IMR-90 (cell line): Measurements from ENCODE around the gene NRG4. TPM values are rescaled to one million over a fixed set of nuclear protein-coding genes. Genes with fewer than 3 reads are reported as not detected.

Experiments
- ATAC-seq: fragments of 200-7000 bp; cut with Tn5 transposase; 2 replicates; pipeline ENCODE4 v1.9.1; 2020; ENCODE audit warnings: low read depth, mild to moderate bottlenecking, moderate library complexity
- BruUV-seq: library from RNA; stranded (reverse); fragments of 400-500 nt; replicated peaks from 2 replicates; lab custom pipeline; 2021; lab: Mats Ljungman, UMichigan
- CTCF ChIA-PET: fragments of 300-600 bp; formaldehyde crosslinking; extraction: SDS; loops from one replicate; lab custom pipeline; 2021; ENCODE audit warnings: antibody characterized with exemption; lab: Yijun Ruan, JAX
- POLR2A ChIA-PET: fragments of 300-600 bp; sonication (Branson Sonifier 250); formaldehyde crosslinking; loops from one replicate; lab custom pipeline; 2022; ENCODE audit warnings: antibody characterized with exemption; ENCODE audit not compliant: unreplicated experiment; lab: Charles Lee
- DNase-seq: peaks from one replicate; pipeline ENCODE4 v3.0.0; 2013
- H2AFZ ChIP-seq: replicated peaks from 2 replicates; pipeline ENCODE3; 2013; ENCODE audit warnings: low read length, mild to moderate bottlenecking; ENCODE audit not compliant: poor library complexity
- H2AK5ac ChIP-seq: 2 replicates; pipeline ENCODE4 v1.6.1; 2013; ENCODE audit warnings: low read depth, low read length, inconsistent platforms
- H2AK9ac ChIP-seq: replicated peaks from 2 replicates; pipeline ENCODE3; 2013; ENCODE audit warnings: mild to moderate bottlenecking, low read depth, low read length, moderate library complexity; ENCODE audit not compliant: poor library complexity
- H2BK120ac ChIP-seq: 2 replicates; pipeline ENCODE4 v1.6.1; 2013; ENCODE audit warnings: low read depth, low read length, inconsistent platforms
- H2BK15ac ChIP-seq: 3 replicates; pipeline ENCODE4 v1.6.1; 2013; ENCODE audit warnings: low read depth, low read length, inconsistent platforms
- H2BK20ac ChIP-seq: 2 replicates; pipeline ENCODE4 v1.6.1; 2013; ENCODE audit warnings: low read depth, mild to moderate bottlenecking, inconsistent platforms, low read length, moderate library complexity
- H2BK5ac ChIP-seq: 2 replicates; pipeline ENCODE4 v1.6.1; 2013; ENCODE audit warnings: mild to moderate bottlenecking, low read depth, low read length, inconsistent platforms; ENCODE audit not compliant: poor library complexity, severe bottlenecking
- H3K14ac ChIP-seq: replicated peaks from 2 replicates; pipeline ENCODE4 v1.6.1; 2013; ENCODE audit warnings: low read depth, low read length, inconsistent platforms
- H3K18ac ChIP-seq: 2 replicates; pipeline ENCODE4 v1.6.1; 2013; ENCODE audit warnings: low read depth, low read length, control low read depth
- H3K23ac ChIP-seq: 2 replicates; pipeline ENCODE4 v1.6.1; 2013; ENCODE audit warnings: low read depth, low read length, inconsistent platforms
- H3K27ac ChIP-seq: 2 replicates; pipeline ENCODE4 v1.5.1; 2013; ENCODE audit warnings: mild to moderate bottlenecking, control low read depth, low read length; ENCODE audit not compliant: insufficient read depth
- H3K27me3 ChIP-seq: 2 replicates; pipeline ENCODE4 v1.6.1; 2013; ENCODE audit warnings: low read length; ENCODE audit not compliant: control insufficient read depth, insufficient read depth
- H3K36me3 ChIP-seq: 2 replicates; pipeline ENCODE4 v1.6.1; 2013; ENCODE audit warnings: low read length, mixed read lengths; ENCODE audit not compliant: control insufficient read depth, insufficient read depth
- H3K4ac ChIP-seq: 2 replicates; pipeline ENCODE4 v1.6.1; 2013; ENCODE audit warnings: low read depth, low read length, inconsistent platforms
- H3K4me1 ChIP-seq: 2 replicates; pipeline ENCODE4 v1.6.1; 2013; ENCODE audit warnings: low read length, mixed read lengths; ENCODE audit not compliant: control insufficient read depth, insufficient read depth
- H3K4me2 ChIP-seq: 2 replicates; pipeline ENCODE4 v1.6.1; 2013; ENCODE audit warnings: low read depth, mild to moderate bottlenecking, control low read depth, low read length, moderate library complexity
- H3K4me3 ChIP-seq: 2 replicates; pipeline ENCODE4 v1.5.1; 2013; ENCODE audit warnings: low read depth, mild to moderate bottlenecking, control low read depth, low read length, moderate library complexity; ENCODE audit not compliant: insufficient read depth
- H3K56ac ChIP-seq: 2 replicates; pipeline ENCODE4 v1.6.1; 2013; ENCODE audit warnings: low read length, inconsistent platforms; ENCODE audit not compliant: insufficient read depth; ENCODE audit errors: extremely low read depth
- H3K79me1 ChIP-seq, 2 experiments: 2 replicates each; pipeline ENCODE4 v1.6.1; 2013; ENCODE audit warnings: low read length in 2 of 2, inconsistent platforms in 1 of 2, low read depth in 1 of 2
- H3K9ac ChIP-seq: 2 replicates; pipeline ENCODE4 v1.6.1; 2013; ENCODE audit warnings: low read depth, low read length, control low read depth
- H3K9me1 ChIP-seq: 2 replicates; pipeline ENCODE4 v1.6.1; 2013; ENCODE audit warnings: low read length, inconsistent platforms; ENCODE audit not compliant: insufficient read depth
- H3K9me3 ChIP-seq: 2 replicates; pipeline ENCODE4 v1.6.1; 2013; ENCODE audit warnings: low read length; ENCODE audit not compliant: control insufficient read depth, insufficient read depth
- H4K20me1 ChIP-seq: 2 replicates; pipeline ENCODE4 v1.6.1; 2013; ENCODE audit warnings: low read length, inconsistent platforms; ENCODE audit not compliant: insufficient read depth
- H4K5ac ChIP-seq: 2 replicates; pipeline ENCODE4 v1.6.1; 2013; ENCODE audit warnings: mild to moderate bottlenecking, low read depth, low read length, control low read depth
- H4K8ac ChIP-seq, 2 experiments: 2 replicates each; pipeline ENCODE4 v1.6.1; 2013; ENCODE audit warnings: low read depth in 2 of 2, low read length in 2 of 2, control low read depth in 1 of 2, inconsistent platforms in 1 of 2
- H4K91ac ChIP-seq: 2 replicates; pipeline ENCODE4 v1.6.1; 2013; ENCODE audit warnings: low read depth, low read length, inconsistent platforms; ENCODE audit not compliant: insufficient read depth
- CEBPB ChIP-seq: IDR thresholded peaks from 2 replicates; pipeline ENCODE4 v1.6.1; 2012; ENCODE audit warnings: low read depth, low read length, improper control_type of control experiment
- RAD21 ChIP-seq: IDR thresholded peaks from 2 replicates; pipeline ENCODE4 v1.6.1; 2012; ENCODE audit warnings: low read length, improper control_type of control experiment
- WGBS, 2 experiments: methylation state at CpG; one replicate each; pipeline versions ENCODE4 v1.1.5 to v1.1.7; 2013; ENCODE audit warnings: missing lambda C conversion rate in 2 of 2; ENCODE audit not compliant: insufficient read length in 1 of 2; ENCODE audit errors: extremely low coverage in 2 of 2; 5-methylcytosine and 5-hydroxymethylcytosine counted together
- dilution Hi-C: fragments of 300-500 bp; cut with HindIII; formaldehyde crosslinking; loops from one replicate; pipeline ENCODE4 v1.14.3; 2018; ENCODE audit warnings: low sequenced_read_pairs; ENCODE audit not compliant: unreplicated experiment
- in situ Hi-C: fragments of 300-500 bp; cut with MboI; formaldehyde crosslinking; loops from 3 replicates; pipeline ENCODE4 v1.14.3; 2019; ENCODE audit warnings: low sequenced_read_pairs, inconsistent platforms, mixed read lengths
- intact Hi-C: fragments of 100-400 bp; cut with micrococcal nuclease; formaldehyde crosslinking; loops from 2 replicates; pipeline ENCODE4 v1.10.0; 2022
- polyA plus RNA-seq, 3 experiments: library from polyadenylated mRNA; depleted of rRNA; stranded (reverse); fragments of >200 nt; gene quantifications; 2 replicates each; pipeline ENCODE4 v1.2.3, GENCODE V29; 2012; ENCODE audit warnings: low replicate concordance in 1 of 3
- total RNA-seq: library from RNA; depleted of rRNA; stranded (reverse); fragments of >200 nt; gene quantifications from 2 replicates; pipeline ENCODE4 v1.2.3, GENCODE V29; 2012

NRG4 gene
- total and polyA plus RNA-seq, 2 of the 4 experiments (the other 2 are of a cell fraction): not detected

- H2AFZ ChIP-seq: no peak overlapping the region
- no peaks in the 10 kb centered on the region for H3K9me3 ChIP-seq
- H2AK5ac ChIP-seq: no peak overlapping the region
- H3K56ac ChIP-seq: no peak overlapping the region
- H3K18ac ChIP-seq: no peak overlapping the region
- H3K9ac ChIP-seq: no peak overlapping the region
- no peak overlapping the region for H3K23ac ChIP-seq
- H3K4me1 ChIP-seq: peaks cover 2% of the 10 kb centered on the region; the same call in 1 of the 2 replicates
- ChIA-PET CTCF (interaction anchor here (0.7 kb wide), 1 partner anchor 38 kb away, joined by 3 read pairs; no protein-coding TSS in a partner anchor), POLR2A (no interaction called here)
- in situ Hi-C loops (no loop called here), dilution Hi-C loops (no loop called here), intact Hi-C loops (loop anchor here (10.0 kb wide), 1 partner anchor 186 kb away; no protein-coding TSS in a partner anchor)
- H3K27ac ChIP-seq: no peak overlapping the region
- H4K5ac ChIP-seq: no peak overlapping the region
- no peak overlapping the region for H2BK120ac ChIP-seq
- no TSS peak for BruUV-seq
- H4K91ac ChIP-seq: no peak overlapping the region
- no peaks in the 10 kb centered on the region for H4K20me1 ChIP-seq
- no peak overlapping the region for H2BK15ac ChIP-seq
- WGBS, 2 experiments: 100% methylated on average over 1 of the region's 8 CpGs; no CpG with 5 or more reads in 1 of the 2 experiments
- H2AK9ac ChIP-seq: no peak overlapping the region
- no peak overlapping the region for H3K14ac ChIP-seq
- H3K79me1 ChIP-seq: no peaks in the 10 kb centered on the region
- H3K4ac ChIP-seq: no peak overlapping the region
- no peak overlapping the region for H4K8ac ChIP-seq
- H3K4me3 ChIP-seq: no peak overlapping the region
- H3K9me1 ChIP-seq: no peaks in the 10 kb centered on the region; the same call in 1 of the 2 replicates
- H3K4me2 ChIP-seq: no peak overlapping the region
- no peak overlapping the region for H2BK20ac ChIP-seq
- H3K36me3 ChIP-seq: no peaks in the 10 kb centered on the region
- TF ChIP-seq RAD21: no peak
- TF ChIP-seq CEBPB: peak; percentile 38
- no peaks in the 10 kb centered on the region for H3K27me3 ChIP-seq
- H2BK5ac ChIP-seq: no peak overlapping the region
- DNase-seq (no peak), ATAC-seq (no peak)
Observed at GRCh38 chr15:75948761-75949296, 63.4 kb downstream of the NRG4 start.
